ENCODE measurements around the gene SLFN5. TPM values are rescaled to one million over a fixed set of nuclear protein-coding genes. Genes with fewer than 3 reads are reported as not detected.
A peak's percentile ranks its signal among the peaks of the same experiment; 100 is the strongest.

SLFN5 gene
- polyA plus RNA-seq, 1 donor from 2014 or later: 2.5 TPM

GRCh38 chr17:35312346-35312745, 69.5 kb downstream of the SLFN5 start:
- H4K20me1 ChIP-seq (ENCODE audit: insufficient read depth): no peaks in the 10 kb centered on the region
- H3K36me3 ChIP-seq (ENCODE audit: insufficient read depth, low read length): no peaks in the 10 kb centered on the region
- no peak overlapping the region for H3K9ac ChIP-seq (ENCODE audit: low read length)
- no peak overlapping the region for H3K4me2 ChIP-seq (ENCODE audit: low read length)
- H3K9me2 ChIP-seq (ENCODE audit: insufficient read depth, low read length): no peaks in the 10 kb centered on the region
- no peaks in the 10 kb centered on the region for H3K9me3 ChIP-seq (ENCODE audit: low read length)
- H2AFZ ChIP-seq (ENCODE audit: low read depth, low read length): no peak overlapping the region
- H3K27me3 ChIP-seq (ENCODE audit: insufficient read depth, low read depth, low read length): peaks cover 13% of the 10 kb centered on the region
- TF ChIP-seq EP300 (conservative IDR thresholded peaks at IDR 0.05; ENCODE audit: poor library complexity, severe bottlenecking) (no peak), SMC3 (conservative IDR thresholded peaks at IDR 0.05; ENCODE audit: poor library complexity) (no peak), MXI1 (conservative IDR thresholded peaks at IDR 0.05; ENCODE audit: poor library complexity, severe bottlenecking) (no peak), TAF1 (IDR thresholded peaks at IDR 0.05; ENCODE audit: low read depth) (no peak), EZH2 (IDR thresholded peaks at IDR 0.05; ENCODE audit: borderline replicate concordance, insufficient read depth, low read length, poor library complexity, severe bottlenecking) (no peak)
- H3K79me2 ChIP-seq (replicated peaks; ENCODE audit: insufficient read depth, low read length): no peaks in the 10 kb centered on the region
- H3K27ac ChIP-seq (ENCODE audit: low read length): no peak overlapping the region
- no peaks in the 10 kb centered on the region for H3F3A ChIP-seq (ENCODE audit: insufficient read depth, low read length, poor library complexity, severe bottlenecking)
- no peak overlapping the region for H3K4me3 ChIP-seq (ENCODE audit: low read length)

GRCh38 chr17:35312790-35313711, 70.2 kb downstream of the SLFN5 start:
- Histone ChIP-seq H3K4me2 (ENCODE audit: low read length) (no peak overlapping the region), H3K27ac (ENCODE audit: low read length) (no peak overlapping the region), H3K9me3 (ENCODE audit: low read length) (no peaks in the 10 kb centered on the region), H3K9ac (ENCODE audit: low read length) (no peak overlapping the region), H3F3A (ENCODE audit: insufficient read depth, low read length, poor library complexity, severe bottlenecking) (no peaks in the 10 kb centered on the region), H3K27me3 (ENCODE audit: insufficient read depth, low read depth, low read length) (peaks cover 13% of the 10 kb centered on the region), H3K36me3 (ENCODE audit: insufficient read depth, low read length) (no peaks in the 10 kb centered on the region), H3K4me3 (ENCODE audit: low read length) (no peak overlapping the region), H3K79me2 (replicated peaks; ENCODE audit: insufficient read depth, low read length) (no peaks in the 10 kb centered on the region), H2AFZ (ENCODE audit: low read depth, low read length) (no peak overlapping the region), H3K9me2 (ENCODE audit: insufficient read depth, low read length) (no peaks in the 10 kb centered on the region), H4K20me1 (ENCODE audit: insufficient read depth) (no peaks in the 10 kb centered on the region)
- TF ChIP-seq POLR2AphosphoS5 (IDR thresholded peaks at IDR 0.05) (no peak), TAF1 (IDR thresholded peaks at IDR 0.05; ENCODE audit: low read depth) (no peak), MXI1 (conservative IDR thresholded peaks at IDR 0.05; ENCODE audit: poor library complexity, severe bottlenecking) (no peak), EP300 (conservative IDR thresholded peaks at IDR 0.05; ENCODE audit: poor library complexity, severe bottlenecking) (no peak), RAD21 (conservative IDR thresholded peaks at IDR 0.05) (peak; percentile 83), SMC3 (conservative IDR thresholded peaks at IDR 0.05; ENCODE audit: poor library complexity) (peak; percentile 87), EZH2 (IDR thresholded peaks at IDR 0.05; ENCODE audit: borderline replicate concordance, insufficient read depth, low read length, poor library complexity, severe bottlenecking) (no peak)
- TF ChIP-seq, protein P1, sequence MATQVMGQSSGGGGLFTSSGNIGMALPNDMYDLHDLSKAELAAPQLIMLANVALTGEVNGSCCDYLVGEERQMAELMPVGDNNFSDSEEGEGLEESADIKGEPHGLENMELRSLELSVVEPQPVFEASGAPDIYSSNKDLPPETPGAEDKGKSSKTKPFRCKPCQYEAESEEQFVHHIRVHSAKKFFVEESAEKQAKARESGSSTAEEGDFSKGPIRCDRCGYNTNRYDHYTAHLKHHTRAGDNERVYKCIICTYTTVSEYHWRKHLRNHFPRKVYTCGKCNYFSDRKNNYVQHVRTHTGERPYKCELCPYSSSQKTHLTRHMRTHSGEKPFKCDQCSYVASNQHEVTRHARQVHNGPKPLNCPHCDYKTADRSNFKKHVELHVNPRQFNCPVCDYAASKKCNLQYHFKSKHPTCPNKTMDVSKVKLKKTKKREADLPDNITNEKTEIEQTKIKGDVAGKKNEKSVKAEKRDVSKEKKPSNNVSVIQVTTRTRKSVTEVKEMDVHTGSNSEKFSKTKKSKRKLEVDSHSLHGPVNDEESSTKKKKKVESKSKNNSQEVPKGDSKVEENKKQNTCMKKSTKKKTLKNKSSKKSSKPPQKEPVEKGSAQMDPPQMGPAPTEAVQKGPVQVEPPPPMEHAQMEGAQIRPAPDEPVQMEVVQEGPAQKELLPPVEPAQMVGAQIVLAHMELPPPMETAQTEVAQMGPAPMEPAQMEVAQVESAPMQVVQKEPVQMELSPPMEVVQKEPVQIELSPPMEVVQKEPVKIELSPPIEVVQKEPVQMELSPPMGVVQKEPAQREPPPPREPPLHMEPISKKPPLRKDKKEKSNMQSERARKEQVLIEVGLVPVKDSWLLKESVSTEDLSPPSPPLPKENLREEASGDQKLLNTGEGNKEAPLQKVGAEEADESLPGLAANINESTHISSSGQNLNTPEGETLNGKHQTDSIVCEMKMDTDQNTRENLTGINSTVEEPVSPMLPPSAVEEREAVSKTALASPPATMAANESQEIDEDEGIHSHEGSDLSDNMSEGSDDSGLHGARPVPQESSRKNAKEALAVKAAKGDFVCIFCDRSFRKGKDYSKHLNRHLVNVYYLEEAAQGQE (IDR thresholded peaks at IDR 0.05; ENCODE audit: borderline replicate concordance): no peak
- TF ChIP-seq, protein P2, sequence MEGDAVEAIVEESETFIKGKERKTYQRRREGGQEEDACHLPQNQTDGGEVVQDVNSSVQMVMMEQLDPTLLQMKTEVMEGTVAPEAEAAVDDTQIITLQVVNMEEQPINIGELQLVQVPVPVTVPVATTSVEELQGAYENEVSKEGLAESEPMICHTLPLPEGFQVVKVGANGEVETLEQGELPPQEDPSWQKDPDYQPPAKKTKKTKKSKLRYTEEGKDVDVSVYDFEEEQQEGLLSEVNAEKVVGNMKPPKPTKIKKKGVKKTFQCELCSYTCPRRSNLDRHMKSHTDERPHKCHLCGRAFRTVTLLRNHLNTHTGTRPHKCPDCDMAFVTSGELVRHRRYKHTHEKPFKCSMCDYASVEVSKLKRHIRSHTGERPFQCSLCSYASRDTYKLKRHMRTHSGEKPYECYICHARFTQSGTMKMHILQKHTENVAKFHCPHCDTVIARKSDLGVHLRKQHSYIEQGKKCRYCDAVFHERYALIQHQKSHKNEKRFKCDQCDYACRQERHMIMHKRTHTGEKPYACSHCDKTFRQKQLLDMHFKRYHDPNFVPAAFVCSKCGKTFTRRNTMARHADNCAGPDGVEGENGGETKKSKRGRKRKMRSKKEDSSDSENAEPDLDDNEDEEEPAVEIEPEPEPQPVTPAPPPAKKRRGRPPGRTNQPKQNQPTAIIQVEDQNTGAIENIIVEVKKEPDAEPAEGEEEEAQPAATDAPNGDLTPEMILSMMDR (IDR thresholded peaks at IDR 0.05; ENCODE audit: poor library complexity, severe bottlenecking): peak; percentile 87

All from neural cell (in vitro differentiated cells).